Measurements from ENCODE around the gene HOXC6. TPM values are rescaled to one million over a fixed set of nuclear protein-coding genes. Genes with fewer than 3 reads are reported as not detected.

The HOXC6 gene
- total RNA-seq, 6 experiments from 2014 or later = 0.12 to 2.1 (median 1.6) TPM

GRCh38 chr12:53993162-53994008 lies 34.9 kb upstream of the HOXC6 start:
- Mint-ChIP-seq H3K27me3 (ENCODE audit: insufficient read depth) (peaks cover 68% of the 10 kb centered on the region), H3K27ac (no peak overlapping the region), H3K4me3 (no peak overlapping the region), H3K4me1 (ENCODE audit: low read depth) (peaks cover 16% of the 10 kb centered on the region), H3K36me3 (ENCODE audit: low read depth) (no peaks in the 10 kb centered on the region), H3K9me3 (no peaks in the 10 kb centered on the region)
- TF ChIP-seq, protein P1, sequence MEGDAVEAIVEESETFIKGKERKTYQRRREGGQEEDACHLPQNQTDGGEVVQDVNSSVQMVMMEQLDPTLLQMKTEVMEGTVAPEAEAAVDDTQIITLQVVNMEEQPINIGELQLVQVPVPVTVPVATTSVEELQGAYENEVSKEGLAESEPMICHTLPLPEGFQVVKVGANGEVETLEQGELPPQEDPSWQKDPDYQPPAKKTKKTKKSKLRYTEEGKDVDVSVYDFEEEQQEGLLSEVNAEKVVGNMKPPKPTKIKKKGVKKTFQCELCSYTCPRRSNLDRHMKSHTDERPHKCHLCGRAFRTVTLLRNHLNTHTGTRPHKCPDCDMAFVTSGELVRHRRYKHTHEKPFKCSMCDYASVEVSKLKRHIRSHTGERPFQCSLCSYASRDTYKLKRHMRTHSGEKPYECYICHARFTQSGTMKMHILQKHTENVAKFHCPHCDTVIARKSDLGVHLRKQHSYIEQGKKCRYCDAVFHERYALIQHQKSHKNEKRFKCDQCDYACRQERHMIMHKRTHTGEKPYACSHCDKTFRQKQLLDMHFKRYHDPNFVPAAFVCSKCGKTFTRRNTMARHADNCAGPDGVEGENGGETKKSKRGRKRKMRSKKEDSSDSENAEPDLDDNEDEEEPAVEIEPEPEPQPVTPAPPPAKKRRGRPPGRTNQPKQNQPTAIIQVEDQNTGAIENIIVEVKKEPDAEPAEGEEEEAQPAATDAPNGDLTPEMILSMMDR (IDR thresholded peaks at IDR 0.05) = no peak
- no peak for DNase-seq

GRCh38 chr12:53994009-53994263 lies 34.3 kb upstream of the HOXC6 start:
- no peak for DNase-seq
- Mint-ChIP-seq H3K27ac (no peak overlapping the region), H3K4me1 (ENCODE audit: low read depth) (peaks cover 16% of the 10 kb centered on the region), H3K27me3 (ENCODE audit: insufficient read depth) (peaks cover 68% of the 10 kb centered on the region), H3K9me3 (no peaks in the 10 kb centered on the region), H3K36me3 (ENCODE audit: low read depth) (no peaks in the 10 kb centered on the region), H3K4me3 (no peak overlapping the region)
- TF ChIP-seq, protein P1 (IDR thresholded peaks at IDR 0.05) = no peak

GRCh38 chr12:53994264-53995001 lies 33.8 kb upstream of the HOXC6 start:
- no peak for DNase-seq
- no peak overlapping the region for H3K4me3 Mint-ChIP-seq
- H3K27ac Mint-ChIP-seq = no peak overlapping the region

GRCh38 chr12:53995002-53995377 lies 33.2 kb upstream of the HOXC6 start:
- Mint-ChIP-seq H3K27me3 (ENCODE audit: insufficient read depth) (peaks cover 67% of the 10 kb centered on the region), H3K9me3 (no peaks in the 10 kb centered on the region), H3K27ac (no peak overlapping the region), H3K4me3 (no peak overlapping the region; the same call in 1 of the 2 replicates), H3K36me3 (ENCODE audit: low read depth) (no peaks in the 10 kb centered on the region), H3K4me1 (ENCODE audit: low read depth) (peaks cover 6% of the 10 kb centered on the region; the same call in 1 of the 2 replicates)
- DNase-seq = no peak
- TF ChIP-seq, protein P1 (IDR thresholded peaks at IDR 0.05) = no peak

More at GRCh38 chr12:53994264-53995001, 33.8 kb upstream of the HOXC6 start:
- H3K27me3 Mint-ChIP-seq (ENCODE audit: insufficient read depth) = peaks cover 67% of the 10 kb centered on the region
- H3K4me1 Mint-ChIP-seq (ENCODE audit: low read depth) = peaks cover 11% of the 10 kb centered on the region
- TF ChIP-seq, protein P1 (IDR thresholded peaks at IDR 0.05) = no peak
- H3K36me3 Mint-ChIP-seq (ENCODE audit: low read depth) = no peaks in the 10 kb centered on the region
- no peaks in the 10 kb centered on the region for H3K9me3 Mint-ChIP-seq

DNA sequence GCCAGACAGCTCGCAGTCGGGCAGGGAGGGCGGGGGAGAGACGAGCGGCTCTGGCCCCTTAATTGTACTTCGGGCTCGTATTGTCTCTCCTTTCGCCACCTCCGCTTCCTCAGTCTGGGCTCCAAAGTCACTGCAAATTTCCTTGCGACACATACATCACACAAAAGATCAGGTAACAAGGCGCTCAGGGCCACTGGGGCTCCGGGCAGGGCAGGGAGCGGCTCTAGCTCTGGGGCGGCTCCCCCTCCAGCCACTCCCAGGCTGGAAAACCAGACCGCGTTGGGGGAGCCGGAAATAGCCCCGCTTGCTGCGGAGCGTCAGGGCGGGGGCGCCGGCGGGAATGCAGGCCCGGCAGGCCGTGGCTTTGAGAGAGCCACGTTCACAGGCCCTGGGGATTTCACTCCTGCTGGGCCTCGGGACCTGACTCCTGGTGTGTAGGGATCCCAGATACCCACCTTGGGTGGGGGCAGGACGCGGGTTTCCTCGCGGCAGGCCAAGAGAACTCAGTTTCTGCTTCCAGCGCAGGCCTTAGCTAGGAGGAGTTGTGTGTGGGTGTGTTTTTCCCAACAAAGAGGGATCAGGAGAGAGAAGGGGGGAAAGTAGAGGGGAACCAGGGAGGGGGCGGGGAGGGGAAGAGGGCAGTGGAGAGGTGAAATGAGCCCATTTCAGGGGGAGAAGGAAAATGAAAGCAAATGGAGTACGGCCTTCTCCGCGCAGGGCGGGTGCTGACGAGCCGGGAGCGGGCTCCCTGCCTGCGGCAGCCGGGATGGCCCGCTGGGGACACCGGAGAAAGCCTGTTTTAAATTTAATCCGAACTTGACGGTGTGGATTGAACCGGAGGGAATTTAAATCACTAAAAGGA lies 32.6 kb upstream of the HOXC6 start:
- Mint-ChIP-seq H3K27me3 (ENCODE audit: insufficient read depth) (peaks cover 69% of the 10 kb centered on the region), H3K36me3 (ENCODE audit: low read depth) (no peaks in the 10 kb centered on the region), H3K4me1 (ENCODE audit: low read depth) (no peaks in the 10 kb centered on the region; the same call in 1 of the 2 replicates), H3K4me3 (peak overlapping the region; percentile 41; the same call in 1 of the 2 replicates), H3K9me3 (no peaks in the 10 kb centered on the region), H3K27ac (no peak overlapping the region)
- TF ChIP-seq, protein P1 (IDR thresholded peaks at IDR 0.05) = no peak
- DNase-seq = no peak
